Panc1 (cell line): ENCODE data around the gene CC2D1B.

ENCODE experiments used
- POLR2AphosphoS5 ChIP-seq: IDR thresholded peaks from 2 replicates; pipeline ENCODE4 v1.6.1; 2012; ENCODE audit warnings: mild to moderate bottlenecking, low read depth, low read length, moderate library complexity
- REST ChIP-seq, 2 experiments: IDR thresholded peaks; 2 replicates each; pipeline ENCODE4 v1.6.1; 2011 to 2012; ENCODE audit warnings: low read depth in 2 of 2, control low read depth in 1 of 2, low read length in 1 of 2, mild to moderate bottlenecking in 1 of 2, moderate library complexity in 1 of 2; ENCODE audit not compliant: insufficient read depth in 1 of 2
- TF ChIP-seq, protein P1 (sequence below): fragments of 450-650 bp; IDR thresholded peaks from 2 replicates; pipeline ENCODE4 v1.5.1; 2017; ENCODE audit warnings: mild to moderate bottlenecking

- TF ChIP-seq, protein P1, sequence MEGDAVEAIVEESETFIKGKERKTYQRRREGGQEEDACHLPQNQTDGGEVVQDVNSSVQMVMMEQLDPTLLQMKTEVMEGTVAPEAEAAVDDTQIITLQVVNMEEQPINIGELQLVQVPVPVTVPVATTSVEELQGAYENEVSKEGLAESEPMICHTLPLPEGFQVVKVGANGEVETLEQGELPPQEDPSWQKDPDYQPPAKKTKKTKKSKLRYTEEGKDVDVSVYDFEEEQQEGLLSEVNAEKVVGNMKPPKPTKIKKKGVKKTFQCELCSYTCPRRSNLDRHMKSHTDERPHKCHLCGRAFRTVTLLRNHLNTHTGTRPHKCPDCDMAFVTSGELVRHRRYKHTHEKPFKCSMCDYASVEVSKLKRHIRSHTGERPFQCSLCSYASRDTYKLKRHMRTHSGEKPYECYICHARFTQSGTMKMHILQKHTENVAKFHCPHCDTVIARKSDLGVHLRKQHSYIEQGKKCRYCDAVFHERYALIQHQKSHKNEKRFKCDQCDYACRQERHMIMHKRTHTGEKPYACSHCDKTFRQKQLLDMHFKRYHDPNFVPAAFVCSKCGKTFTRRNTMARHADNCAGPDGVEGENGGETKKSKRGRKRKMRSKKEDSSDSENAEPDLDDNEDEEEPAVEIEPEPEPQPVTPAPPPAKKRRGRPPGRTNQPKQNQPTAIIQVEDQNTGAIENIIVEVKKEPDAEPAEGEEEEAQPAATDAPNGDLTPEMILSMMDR, result no peak
- TF ChIP-seq POLR2AphosphoS5 (no peak), REST (IDR thresholded peaks at IDR 0.05; ENCODE audit: insufficient read depth in 1 of 2, low read depth in 2 of 2, low read length in 1 of 2) (no peak)
Measured at GRCh38 chr1:52345252-52345651, 20.8 kb downstream of the CC2D1B start.
